Epidermal melanocyte (primary cell): Measurements from ENCODE around the gene CDON.

Experiments used
- DNase-seq: peaks from one replicate; pipeline ENCODE4 v3.0.0; 2011; ENCODE audit warnings: low spot score; ENCODE audit not compliant: insufficient read length

Gene CDON

DNA sequence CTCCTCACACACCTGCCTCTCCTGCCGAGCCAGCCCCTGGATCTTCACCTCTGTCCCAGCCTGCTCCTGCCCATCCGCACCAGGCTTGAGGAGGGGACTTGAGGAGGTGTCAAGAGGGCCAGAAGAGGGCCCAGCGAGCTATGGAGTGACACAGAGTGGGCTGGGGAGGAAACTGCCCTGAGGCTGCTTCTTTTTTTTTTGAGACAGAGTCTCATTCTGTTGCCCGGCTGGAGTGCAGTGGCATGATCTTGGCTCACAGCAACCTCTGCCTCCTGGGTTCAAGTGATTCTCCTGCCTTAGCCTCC lies 21.9 kb upstream of the CDON start:
- DNase-seq: no peak

DNA sequence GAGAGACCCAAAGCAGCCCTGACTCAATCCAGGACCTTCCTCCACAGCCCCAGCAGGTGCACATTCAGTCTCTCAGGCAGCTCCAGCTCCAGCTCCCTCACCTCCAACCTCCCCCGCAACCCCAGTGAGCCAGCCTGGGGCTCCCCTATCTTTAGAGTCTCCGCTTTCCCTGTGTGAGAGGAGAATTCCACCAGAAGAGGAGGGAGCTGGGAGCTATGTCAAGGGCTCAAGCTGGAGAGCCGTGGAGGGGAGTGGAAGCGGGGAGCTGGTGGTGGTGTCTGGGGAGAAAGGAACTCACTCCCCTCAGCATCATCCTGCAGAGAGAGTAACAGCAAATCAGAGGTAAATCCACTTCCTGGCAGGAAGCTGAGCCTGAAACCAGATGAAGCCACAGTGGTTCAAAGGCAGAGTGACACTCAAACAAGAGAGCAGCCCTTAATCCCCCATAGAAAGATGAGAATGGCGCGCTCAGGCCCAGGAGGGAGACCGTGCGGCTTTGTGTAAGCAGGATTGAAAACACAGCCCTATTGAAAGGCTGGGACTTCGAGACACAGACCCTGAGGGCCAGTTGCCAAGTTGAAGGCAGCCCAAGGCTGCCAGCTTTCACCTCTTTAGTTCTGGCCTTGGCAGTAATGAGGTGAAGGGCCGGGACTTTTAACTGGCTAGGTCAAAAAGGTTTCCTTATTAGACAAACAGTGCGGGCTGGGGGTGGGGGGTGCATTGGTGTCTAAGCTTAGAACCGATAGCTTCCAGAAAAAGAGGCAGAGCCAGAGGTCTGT lies 21.4 kb upstream of the CDON start:
- DNase-seq: peak; percentile 29

DNA sequence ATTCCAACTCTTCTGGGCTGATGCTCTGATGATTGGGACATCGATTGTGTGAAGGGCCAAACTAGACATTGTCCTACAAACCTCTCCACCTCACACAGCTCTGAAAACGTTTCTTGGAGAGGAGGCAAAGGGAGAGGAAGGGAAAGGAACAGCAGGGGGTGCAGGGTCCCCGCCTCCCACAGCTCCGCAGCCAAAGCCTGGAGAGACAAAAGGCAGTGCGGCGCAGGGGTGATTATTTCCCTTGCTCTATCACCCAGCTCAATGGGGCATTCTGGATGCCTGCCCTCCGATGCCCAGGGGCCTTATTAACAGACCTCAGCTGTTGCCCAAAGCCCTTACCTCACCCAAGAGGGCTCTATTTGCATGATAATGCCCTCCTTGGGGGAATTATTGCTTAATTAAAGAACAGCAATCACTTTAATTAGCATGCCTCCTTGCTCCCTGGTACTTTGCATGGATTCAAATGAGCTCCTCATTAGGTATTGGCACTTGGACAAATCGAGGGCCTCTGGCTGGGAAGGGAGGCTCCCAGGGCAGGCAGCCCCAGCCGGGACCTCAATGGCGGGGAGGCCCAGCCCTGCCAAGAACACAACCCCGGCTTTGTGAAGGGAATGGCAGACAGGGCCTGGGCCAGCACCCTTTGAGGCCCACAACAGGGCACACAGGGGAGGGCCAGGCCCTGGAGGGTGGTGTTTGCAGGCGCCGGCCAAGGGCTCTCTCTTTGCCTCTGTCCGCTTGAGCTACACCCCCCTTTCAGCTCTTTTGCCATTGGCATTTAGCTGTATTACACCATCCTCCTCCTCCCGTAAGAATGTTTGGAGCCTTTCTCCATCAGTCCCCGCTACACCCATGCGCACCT lies 19.8 kb upstream of the CDON start:
- DNase-seq: no peak

DNA sequence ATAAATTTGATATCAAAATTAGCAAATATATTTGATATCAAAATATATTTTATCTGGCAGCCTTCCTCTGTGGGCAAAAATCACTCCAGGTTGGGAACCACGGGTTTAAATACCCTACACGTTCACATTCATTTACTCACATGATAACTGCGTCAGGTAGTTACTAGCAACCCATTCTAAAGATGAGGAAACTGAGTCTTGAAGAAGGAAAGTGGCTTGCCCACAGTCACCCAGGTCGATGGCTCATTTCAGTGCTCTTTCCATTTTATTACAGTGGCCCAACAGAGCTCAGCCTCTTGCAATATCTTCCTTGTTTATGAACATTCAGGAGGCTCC lies 19.2 kb upstream of the CDON start:
- DNase-seq: no peak

DNA sequence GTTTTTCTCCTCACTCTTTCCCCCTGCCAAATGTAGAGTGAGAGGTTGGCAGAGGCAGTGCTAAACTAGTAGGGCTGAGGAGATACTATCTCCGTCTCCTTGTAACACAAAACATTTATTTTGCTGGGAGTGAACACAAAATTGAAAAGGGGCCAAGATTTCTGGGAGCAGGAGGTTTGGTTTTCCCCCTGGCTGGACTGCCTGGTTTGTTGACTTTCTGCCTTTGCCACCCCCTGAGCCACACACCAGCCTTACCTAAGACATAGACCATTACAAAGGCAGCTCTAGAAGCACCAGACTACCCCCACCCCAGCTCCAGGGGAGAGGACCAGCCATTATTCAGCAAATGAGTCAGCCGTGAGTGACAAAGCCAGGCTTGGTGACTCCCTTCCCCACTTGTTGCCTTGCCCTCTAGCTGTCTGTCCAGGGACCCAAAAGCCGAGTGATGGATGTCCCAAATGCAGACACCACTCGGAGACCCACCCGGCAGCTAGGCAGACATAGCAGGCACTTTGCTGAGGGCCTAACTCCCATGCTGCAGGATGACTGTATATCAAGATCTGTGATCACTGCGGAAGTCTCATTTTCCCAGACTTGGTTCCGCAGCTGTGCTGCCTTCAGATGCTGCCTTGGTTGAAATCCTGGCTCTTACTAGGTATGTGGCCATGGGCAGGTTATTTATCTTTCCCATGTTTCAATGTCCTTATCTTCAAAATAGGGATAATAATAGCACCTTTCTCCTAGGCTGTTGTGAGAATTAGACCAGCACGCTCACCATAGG lies 17.7 kb upstream of the CDON start:
- DNase-seq: no peak

DNA sequence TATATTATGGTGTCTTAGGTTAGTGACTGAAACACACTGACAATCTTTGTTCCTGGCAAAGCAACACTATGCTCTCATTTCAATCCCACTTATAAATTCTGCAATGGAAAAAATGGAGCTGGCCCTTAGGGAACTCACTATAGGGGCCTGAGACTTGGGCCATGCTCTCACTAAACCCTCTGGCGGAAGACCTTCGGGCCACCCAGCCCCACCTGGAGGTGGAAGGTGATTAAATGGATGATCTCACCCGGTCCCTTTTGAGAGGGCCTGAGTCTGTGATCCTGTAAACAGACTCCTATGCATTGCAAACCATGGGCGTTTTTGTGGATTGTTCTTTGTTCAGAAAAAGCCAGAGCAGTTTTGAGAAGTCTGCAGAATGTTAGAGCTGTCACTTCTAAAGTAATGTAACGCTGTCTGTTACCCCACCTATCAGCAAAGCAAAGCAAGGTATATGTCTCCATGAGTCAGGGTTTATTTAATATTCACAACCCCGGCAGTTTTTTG lies 17.0 kb upstream of the CDON start:
- no peak for DNase-seq

DNA sequence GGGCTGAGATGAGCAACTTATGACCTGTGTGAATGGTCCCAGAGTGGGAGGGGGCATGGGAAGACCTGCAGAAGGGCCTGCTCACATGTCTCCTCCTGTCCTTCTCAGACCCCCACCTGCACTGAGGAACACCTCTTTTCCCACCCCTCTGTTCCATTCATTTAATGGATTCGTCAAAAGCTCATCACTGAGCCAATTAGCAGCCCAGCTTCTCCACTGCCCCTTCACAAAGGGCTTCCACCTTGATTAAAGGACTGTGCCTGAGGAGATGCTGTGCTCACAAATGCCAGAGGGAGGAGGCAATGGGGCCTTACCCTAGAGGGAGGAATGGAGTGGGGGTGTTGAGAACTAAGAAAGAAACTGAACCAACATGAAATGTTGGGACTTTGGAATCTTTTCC lies 14.0 kb upstream of the CDON start:
- no peak for DNase-seq

DNA sequence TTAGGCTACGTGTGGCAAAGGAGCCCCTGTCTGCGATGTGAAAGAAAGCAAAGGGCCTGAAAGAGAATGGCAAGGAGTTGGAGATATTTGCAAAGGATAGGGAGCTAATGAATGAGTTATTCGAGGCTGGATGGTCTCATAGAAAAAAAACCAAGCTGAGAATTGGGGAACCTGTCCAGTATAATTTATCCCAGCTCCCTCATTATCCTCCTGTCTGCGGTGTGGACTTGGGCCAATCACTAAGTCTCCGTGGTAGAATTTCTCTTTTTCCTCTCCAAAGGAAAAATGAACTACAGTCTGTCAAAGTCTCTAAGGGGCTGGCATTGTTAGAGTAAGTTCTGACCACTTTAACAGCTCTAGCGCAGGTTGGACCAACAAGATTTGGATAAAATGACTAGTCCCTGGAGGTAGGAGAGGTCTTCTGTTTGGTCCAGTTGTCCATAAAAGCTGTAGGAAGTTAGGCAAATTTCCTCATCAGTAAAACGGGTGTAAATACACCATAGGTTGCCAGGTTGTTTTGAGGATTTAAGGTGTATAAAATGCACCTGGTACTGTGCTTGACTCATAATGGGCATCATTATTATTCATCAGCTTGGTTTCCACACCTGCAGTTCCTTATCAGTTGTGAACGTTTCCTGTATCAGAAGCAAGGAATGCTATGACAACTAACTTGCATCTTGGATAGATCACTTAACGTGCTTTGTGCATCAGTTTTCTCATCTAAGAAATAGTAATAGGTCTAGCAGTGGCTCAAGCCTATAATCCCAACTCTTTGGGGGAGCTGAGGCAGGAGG lies 10.3 kb upstream of the CDON start:
- no peak for DNase-seq

DNA sequence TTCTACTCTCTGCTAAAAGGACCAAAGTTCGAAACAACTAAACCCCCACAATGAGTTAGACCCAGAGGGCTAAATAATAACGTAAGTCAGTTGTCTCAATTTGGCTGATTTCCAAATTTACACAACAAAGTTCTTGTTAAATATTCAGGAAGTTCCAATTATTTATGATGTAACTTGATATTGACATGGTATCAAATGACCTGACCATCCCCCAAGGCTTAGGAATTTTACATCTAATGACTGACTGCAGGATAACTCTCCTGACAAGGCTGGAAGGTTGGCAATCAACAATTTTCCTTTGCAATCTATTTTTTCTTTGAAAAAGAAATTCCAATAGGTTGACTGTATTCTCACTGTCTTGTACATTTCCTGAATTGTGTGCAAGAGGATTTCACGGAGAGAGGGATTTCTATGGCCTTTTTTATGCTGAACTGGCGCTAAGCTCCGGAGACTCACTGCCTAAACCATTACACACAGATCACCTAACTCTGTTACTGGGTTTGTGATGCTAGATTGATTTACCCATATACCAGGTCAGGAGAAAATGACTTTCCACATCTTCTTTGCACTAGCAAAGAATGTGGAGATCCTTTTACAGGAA lies 9.6 kb upstream of the CDON start:
- DNase-seq: peak; percentile 47

DNA sequence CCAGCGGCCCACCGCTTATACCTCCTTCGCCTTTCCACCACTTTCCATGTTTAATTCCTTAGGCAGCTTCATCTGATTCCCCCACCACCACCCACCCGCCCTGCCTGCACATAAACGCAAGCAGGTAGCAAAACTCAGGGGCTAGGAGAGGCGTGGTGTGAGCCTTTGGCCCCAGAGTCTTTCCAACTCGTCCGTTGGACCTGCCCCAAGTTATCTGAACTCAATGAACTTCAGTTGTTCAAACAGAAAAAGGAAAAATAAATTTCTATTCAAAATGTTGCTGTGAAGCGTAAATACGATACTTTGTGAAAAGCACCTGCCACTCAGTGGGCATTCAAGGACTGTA lies 814 bp upstream of the CDON start:
- DNase-seq: no peak

DNA sequence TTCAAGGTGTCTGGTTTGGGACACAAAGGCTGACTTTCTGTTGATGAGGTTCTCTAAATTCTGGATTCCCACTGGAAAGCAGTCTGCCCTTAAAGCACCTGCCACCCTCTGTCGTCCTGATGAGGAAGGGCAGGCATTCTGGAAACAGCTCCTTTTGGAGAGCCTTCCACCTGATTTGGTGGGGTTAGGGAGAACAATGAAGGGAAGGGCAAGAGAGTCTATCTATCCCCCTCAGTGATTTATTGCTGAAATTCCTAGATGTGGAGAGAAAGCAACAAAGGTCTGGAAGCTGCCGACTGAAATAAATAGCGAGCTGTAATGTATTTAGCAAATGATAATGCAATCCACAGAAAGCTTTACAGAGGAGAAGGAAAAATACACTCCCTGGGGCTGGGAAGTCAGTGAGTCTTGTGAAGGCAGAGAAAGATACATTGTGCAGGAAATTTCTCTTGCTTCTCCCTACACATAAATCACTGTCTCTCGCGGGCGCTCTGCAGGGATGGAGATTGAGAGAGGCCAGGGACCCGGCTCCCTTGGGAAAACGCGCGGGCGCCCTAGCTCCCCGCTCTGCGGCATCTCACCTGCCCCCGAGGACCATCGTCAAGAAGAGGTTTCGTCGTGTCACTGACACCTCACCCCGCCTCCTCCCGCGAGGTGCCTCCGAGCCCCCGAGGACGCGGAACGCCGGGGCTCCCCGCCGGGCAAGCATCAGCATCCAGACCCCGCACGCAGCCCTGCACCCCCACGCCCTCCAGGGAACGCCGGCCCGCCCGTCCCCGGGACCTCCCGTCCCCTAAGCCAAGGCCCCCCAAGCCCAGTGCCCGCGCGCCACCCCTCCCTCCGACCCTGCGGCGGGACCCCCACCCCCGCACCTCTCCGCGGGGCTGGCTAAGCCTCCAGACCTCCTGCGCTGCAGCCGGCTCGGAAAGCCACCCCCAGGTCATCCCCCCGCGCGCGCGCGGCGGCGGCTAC lies 673 bp downstream of the CDON start:
- DNase-seq: peak; percentile 59

DNA sequence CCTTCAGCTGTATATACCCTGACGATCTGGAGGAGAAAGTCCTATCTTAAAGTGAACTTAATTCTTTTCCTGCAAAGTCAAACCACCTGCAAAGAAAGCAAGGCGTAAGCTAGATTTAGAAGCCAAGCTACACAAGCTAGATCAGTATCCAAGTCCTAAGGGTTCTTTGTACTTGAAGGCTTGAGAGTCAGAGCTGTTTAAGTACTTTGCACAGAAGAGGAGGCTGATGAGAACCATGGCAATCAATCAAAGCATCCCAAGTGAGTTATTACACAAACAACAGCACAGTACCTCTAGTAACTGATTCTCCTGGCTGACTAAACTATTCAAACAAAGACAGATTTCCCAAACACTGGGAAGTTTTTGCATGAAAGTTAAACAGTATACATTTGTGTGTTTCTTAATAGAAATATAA lies 1.9 kb downstream of the CDON start:
- DNase-seq: no peak

DNA sequence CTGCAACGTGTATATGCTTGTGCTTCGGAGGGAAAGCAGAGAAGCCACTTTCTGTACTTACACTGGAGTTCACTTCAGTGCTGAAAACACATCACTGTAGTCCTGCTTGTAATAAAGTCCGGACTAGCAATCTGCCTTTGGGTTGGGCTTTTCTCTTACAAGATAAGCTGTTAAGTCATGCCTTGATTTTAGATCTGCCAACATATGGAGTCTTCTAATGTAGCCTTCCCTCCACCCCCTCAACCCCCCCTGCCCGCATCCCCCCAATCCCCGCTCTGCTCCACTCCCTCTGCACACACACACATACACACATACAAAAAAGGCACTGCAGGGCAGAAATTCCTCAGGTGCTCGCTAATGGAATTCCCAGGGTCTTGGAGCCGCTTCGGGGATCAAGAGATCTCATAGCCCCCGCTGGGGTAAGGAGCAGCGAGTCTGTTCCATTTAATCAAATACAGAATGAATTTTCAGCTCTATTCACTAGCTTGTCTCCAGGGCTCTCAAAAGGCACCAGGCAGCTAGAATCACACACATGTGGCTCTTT lies 3.4 kb downstream of the CDON start:
- no peak for DNase-seq

DNA sequence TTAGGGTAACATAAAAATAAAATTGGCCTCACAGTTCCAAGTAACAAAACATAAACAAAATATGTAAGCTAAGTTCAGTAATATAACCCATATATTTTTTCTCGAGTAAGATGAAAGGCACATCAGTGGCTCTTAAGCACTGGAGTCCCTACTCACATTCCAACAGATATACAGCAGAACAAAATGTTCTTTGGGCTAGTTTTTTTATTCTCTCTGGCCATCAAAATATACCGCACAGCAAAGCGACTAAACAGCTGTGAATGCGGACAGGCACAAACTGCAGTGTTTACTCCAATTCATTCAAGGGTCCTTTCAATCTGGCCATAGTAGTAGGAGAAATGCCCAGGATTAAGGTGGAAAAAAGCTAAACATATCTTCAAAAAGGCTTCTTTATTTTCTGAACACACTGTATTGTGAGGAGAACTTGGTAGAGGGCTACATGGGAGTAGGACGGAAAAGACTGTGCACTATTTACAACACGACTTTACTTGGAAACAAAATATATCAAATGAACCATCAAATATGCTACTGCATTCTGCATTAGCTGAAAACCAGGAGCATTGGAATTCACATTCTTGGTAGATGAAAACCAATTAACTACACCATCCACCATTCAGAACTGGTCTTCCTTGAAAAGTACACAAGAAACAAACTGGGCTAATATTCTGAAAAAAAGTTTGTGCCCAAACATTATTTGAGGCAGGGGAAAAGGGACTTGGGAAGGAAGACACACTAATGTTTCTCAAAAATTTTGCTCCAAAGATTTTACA lies 4.4 kb downstream of the CDON start:
- no peak for DNase-seq

DNA sequence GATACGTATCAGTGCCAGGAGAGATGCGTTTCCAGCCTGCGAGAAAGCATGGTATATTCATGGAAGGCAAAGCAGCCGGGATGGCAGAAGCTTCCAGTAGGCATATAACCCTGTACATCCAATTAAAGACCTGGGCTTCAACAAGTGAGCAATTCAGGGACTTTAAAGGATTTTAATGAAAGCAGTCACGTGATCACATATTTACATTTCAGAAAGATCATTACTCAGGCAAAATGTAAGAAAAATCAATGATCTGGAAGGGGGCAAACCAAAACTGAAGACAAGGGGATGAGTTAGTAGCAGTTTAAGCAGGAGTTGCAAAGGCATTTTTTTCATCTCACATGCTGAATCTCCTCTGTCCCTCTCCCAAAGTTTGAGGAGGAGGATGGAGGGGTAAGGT lies 7.8 kb downstream of the CDON start:
- no peak for DNase-seq

DNA sequence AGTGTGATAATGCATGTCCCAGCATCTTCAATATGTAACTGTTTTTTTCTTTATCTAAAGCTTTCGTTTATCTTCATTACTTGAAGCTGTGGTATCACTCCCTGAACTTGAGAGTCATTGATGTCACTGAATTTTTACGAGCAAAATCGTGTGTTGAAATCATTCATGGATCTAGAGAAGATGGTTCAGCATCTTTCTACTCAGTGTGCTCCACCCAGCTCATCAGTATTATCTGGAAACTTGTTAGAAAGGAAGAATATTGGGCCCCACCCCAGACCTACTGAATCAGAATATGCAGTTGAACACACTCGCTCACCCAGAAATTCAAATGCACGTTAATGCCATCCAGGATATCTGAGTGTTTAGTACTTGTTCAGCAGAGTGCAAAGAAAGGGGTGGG lies 8.3 kb downstream of the CDON start:
- DNase-seq: no peak

DNA sequence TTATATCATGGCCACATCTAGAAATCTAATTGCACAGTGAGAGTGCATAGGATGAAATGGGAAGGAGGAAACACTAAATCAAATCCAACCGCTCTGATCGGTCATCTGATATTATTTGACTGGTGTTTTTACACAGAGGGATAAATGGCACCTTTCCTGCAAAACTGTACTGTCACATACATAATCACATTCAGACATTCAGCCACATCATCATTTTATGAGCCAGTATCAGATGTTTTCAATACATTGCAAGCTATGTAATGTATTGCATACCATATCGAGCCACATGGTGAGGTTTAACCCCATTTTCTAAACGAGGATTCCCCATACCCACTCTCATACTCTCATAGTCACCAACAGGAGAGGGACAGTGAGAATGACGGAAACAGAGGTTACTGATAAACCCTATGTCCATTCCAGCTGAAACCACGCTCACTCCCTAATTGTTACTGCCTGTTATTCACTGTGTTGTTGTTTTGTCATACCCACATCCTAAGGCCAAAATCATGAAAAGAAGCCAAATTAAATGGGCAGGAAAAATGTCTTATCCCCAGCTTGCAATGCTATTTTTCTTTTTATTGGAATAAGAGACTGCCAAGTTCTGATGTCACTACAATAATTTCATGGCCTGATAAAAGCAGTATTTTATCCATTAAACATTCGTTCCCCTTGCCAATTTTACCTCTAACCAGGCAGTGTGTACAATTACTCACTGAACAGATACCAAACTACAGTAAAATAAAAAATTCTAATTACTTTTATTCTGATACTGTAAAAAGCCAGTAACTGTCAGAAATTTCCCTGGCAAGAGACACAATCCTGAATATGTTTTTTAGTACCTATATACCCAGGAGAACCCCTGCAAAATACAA lies 9.0 kb downstream of the CDON start:
- DNase-seq: no peak

DNA sequence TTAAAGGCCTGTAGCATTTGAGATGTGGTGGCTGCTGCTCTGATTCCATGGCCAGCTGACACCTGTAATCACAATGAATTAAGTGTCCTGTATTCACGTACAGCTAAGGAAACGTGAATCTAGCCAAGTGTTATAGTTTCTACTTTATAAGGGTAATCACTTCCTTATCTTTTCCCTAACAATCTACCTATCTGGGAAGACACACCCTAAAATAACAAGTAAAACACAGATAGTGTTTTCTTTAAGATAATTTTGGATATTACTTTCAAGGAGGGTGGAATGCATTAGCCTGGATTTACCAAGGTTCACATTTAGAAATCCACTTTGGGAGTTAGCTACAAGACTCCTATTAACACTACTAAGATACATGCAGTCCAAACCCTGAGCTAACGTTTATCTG lies 11.5 kb downstream of the CDON start:
- no peak for DNase-seq
